Osteoblast (primary cell): ENCODE measurements around the gene PYROXD2. TPM values are rescaled to one million over a fixed set of nuclear protein-coding genes. Genes with fewer than 3 reads are reported as not detected.

Source experiments
- DNase-seq: peaks from one replicate; pipeline ENCODE4 v3.0.0; 2011; ENCODE audit warnings: low spot score, mixed read lengths; ENCODE audit not compliant: insufficient read length; ENCODE audit errors: missing footprints
- H2AFZ ChIP-seq: 2 replicates; pipeline ENCODE4 v1.6.0; 2011; ENCODE audit warnings: mild to moderate bottlenecking, low read length
- H3K27ac ChIP-seq: 2 replicates; pipeline ENCODE4 v1.5.1; 2011; ENCODE audit warnings: mild to moderate bottlenecking, low read depth, low read length, moderate library complexity
- H3K27me3 ChIP-seq: 2 replicates; pipeline ENCODE4 v1.6.0; 2012; ENCODE audit warnings: mild to moderate bottlenecking, control low read depth, inconsistent platforms, low read length, moderate library complexity; ENCODE audit not compliant: insufficient read depth
- H3K36me3 ChIP-seq: 2 replicates; pipeline ENCODE4 v1.5.1; 2011; ENCODE audit warnings: mild to moderate bottlenecking, low read length, control low read depth, moderate library complexity; ENCODE audit not compliant: insufficient read depth
- H3K4me1 ChIP-seq: 2 replicates; pipeline ENCODE4 v1.5.1; 2011; ENCODE audit warnings: mild to moderate bottlenecking, low read length, control low read depth, moderate library complexity; ENCODE audit not compliant: insufficient read depth
- H3K4me2 ChIP-seq: 2 replicates; pipeline ENCODE4 v1.6.0; 2011; ENCODE audit warnings: mild to moderate bottlenecking, low read length; ENCODE audit not compliant: insufficient read depth
- H3K4me3 ChIP-seq: fragments of 200-600 bp; sonication (generic); 3 replicates; pipeline ENCODE4 v1.5.1; 2012; ENCODE audit warnings: mild to moderate bottlenecking, low read length, inconsistent platforms; ENCODE audit not compliant: insufficient read depth
- H3K79me2 ChIP-seq: 2 replicates; pipeline ENCODE4 v1.6.0; 2012; ENCODE audit warnings: mild to moderate bottlenecking, low read length, control low read depth, inconsistent platforms; ENCODE audit not compliant: insufficient read depth
- H3K9me3 ChIP-seq: 2 replicates; pipeline ENCODE4 v1.5.1; 2011; ENCODE audit warnings: low read depth, low read length, control low read depth
- H4K20me1 ChIP-seq: 2 replicates; pipeline ENCODE4 v1.6.0; 2012; ENCODE audit warnings: mild to moderate bottlenecking, low read length, control low read depth; ENCODE audit not compliant: insufficient read depth
- total RNA-seq: library from RNA; depleted of rRNA; stranded (reverse); fragments of >200 nt; gene quantifications from 2 replicates; pipeline ENCODE4 v1.2.3, GENCODE V29; 2012
- TF ChIP-seq, protein P1 (sequence below): IDR thresholded peaks from 2 replicates; pipeline ENCODE4 v1.5.1; 2011; ENCODE audit warnings: mild to moderate bottlenecking, low read depth, low read length, moderate library complexity; ENCODE audit errors: extremely low read depth

PYROXD2 gene
- total RNA-seq, 1 donor = 11.6 TPM

DNA sequence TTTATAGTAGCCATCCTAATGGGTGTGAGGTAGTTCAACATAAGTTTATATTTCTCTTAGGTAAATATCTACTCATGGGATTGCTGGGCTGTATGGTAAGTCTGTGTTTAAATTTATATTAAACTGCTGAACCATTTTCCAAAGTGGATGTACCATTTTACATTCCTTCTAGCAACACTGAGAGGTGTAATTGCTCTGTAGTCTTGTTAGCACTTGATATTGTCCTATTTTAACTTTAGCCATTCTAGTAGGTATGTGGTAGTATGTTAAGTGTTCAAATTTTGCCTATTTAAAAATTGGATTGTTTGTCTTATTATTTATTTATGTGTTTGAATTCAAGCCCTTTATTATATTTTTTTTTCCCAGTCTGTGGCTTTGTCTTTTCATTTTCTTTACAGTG, 34.3 kb upstream of the PYROXD2 start:
- peaks cover 16% of the 10 kb centered on the region for H3K27me3 ChIP-seq
- H3K4me1 ChIP-seq = peaks cover 17% of the 10 kb centered on the region
- peaks cover 11% of the 10 kb centered on the region for H3K36me3 ChIP-seq
- no peak overlapping the region for H3K4me2 ChIP-seq
- H3K9me3 ChIP-seq = no peaks in the 10 kb centered on the region
- DNase-seq = no peak
- H2AFZ ChIP-seq = no peak overlapping the region
- peaks cover 9% of the 10 kb centered on the region for H4K20me1 ChIP-seq
- H3K79me2 ChIP-seq = peaks cover 31% of the 10 kb centered on the region
- H3K4me3 ChIP-seq = no peak overlapping the region
- H3K27ac ChIP-seq = no peak overlapping the region
- TF ChIP-seq, protein P1, sequence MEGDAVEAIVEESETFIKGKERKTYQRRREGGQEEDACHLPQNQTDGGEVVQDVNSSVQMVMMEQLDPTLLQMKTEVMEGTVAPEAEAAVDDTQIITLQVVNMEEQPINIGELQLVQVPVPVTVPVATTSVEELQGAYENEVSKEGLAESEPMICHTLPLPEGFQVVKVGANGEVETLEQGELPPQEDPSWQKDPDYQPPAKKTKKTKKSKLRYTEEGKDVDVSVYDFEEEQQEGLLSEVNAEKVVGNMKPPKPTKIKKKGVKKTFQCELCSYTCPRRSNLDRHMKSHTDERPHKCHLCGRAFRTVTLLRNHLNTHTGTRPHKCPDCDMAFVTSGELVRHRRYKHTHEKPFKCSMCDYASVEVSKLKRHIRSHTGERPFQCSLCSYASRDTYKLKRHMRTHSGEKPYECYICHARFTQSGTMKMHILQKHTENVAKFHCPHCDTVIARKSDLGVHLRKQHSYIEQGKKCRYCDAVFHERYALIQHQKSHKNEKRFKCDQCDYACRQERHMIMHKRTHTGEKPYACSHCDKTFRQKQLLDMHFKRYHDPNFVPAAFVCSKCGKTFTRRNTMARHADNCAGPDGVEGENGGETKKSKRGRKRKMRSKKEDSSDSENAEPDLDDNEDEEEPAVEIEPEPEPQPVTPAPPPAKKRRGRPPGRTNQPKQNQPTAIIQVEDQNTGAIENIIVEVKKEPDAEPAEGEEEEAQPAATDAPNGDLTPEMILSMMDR = no peak

DNA sequence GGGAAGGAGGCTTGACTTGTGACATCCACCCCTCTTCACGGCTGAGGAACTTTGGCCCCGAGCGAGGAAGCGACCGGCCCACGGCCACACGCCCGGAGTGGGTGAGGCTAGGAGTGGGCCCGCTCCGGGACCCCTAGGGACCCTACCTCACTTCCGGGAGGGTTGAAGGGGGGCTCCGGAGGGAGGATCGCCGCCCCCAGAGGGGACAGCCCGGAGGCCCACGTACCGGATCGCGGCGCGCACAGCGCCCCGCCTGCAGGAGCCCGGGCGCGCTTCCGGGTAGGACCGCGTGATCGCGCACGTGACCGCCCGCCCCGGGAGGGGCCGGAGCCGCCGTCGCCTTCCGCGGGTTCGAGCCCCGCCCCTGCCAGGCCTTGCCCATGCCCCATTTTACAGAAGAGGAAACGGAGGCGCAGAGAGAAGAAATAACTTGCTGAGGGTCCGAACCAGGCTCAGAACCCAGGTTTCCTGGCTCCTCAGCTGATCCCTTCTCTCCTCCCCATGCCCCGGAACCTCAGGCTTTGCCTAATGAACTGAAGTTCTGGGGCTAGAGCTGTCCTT, 31.8 kb upstream of the PYROXD2 start, which contains the start of gene HPS1:
HPS1 (minus strand) TSS at position 275 of the 561 bp plus-strand sequence. CDS start 3,695 bp downstream, outside the sequence.
- peaks cover 12% of the 10 kb centered on the region for H3K27me3 ChIP-seq
- H3K79me2 ChIP-seq = peaks cover 39% of the 10 kb centered on the region
- peak; percentile 95 for DNase-seq
- no peaks in the 10 kb centered on the region for H3K9me3 ChIP-seq
- H4K20me1 ChIP-seq = peaks cover 9% of the 10 kb centered on the region
- peaks cover 31% of the 10 kb centered on the region for H3K36me3 ChIP-seq
- peak within 1 kb of the TSS; percentile 98 for H3K4me2 ChIP-seq
- peak within 1 kb of the TSS; percentile 86 for H3K27ac ChIP-seq
- TF ChIP-seq, protein P1 = no peak
- H2AFZ ChIP-seq = peak within 1 kb of the TSS; percentile 100
- H3K4me1 ChIP-seq = peaks cover 17% of the 10 kb centered on the region
- H3K4me3 ChIP-seq = peak within 1 kb of the TSS; percentile 89

DNA sequence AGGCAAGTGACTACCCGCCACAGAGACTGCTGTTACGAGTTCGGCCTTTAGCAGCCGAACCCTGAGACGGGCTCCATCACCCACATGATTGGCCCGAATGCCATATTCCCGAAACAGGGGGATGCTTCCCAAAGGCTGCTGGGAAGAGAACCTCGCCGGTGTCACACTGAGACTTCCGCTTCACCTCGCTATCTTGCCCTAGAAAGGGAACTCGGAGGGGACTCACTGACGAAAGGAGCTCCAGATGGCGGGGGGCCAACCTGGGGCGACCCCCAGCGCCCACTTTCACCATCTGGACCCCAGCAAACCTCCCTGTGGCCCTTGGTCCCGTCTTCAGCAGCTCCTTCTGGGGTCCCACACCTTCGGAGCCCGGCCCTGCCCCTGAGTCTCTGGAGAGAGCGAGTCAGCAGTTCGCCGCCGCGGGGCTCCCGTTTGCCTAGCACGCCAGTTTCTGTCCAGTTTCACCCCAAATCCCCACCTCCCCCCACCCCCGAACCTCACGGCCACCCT, 31.2 kb upstream of the PYROXD2 start:
- TF ChIP-seq, protein P1 = no peak
- H3K4me1 ChIP-seq = peaks cover 17% of the 10 kb centered on the region
- peak overlapping the region; percentile 98 for H3K4me2 ChIP-seq
- peak overlapping the region; percentile 100 for H2AFZ ChIP-seq
- H3K79me2 ChIP-seq = peaks cover 39% of the 10 kb centered on the region
- H4K20me1 ChIP-seq = peaks cover 9% of the 10 kb centered on the region
- H3K9me3 ChIP-seq = no peaks in the 10 kb centered on the region
- peak; percentile 94 for DNase-seq
- peaks cover 7% of the 10 kb centered on the region for H3K27me3 ChIP-seq
- peak overlapping the region; percentile 89 for H3K4me3 ChIP-seq
- H3K36me3 ChIP-seq = peaks cover 31% of the 10 kb centered on the region
- H3K27ac ChIP-seq = peak overlapping the region; percentile 86

GRCh38 chr10:98445200-98445812, 30.3 kb upstream of the PYROXD2 start:
- no peak overlapping the region for H3K27ac ChIP-seq
- H3K36me3 ChIP-seq = peaks cover 33% of the 10 kb centered on the region
- H2AFZ ChIP-seq = no peak overlapping the region
- no peaks in the 10 kb centered on the region for H3K27me3 ChIP-seq
- H3K4me3 ChIP-seq = peak overlapping the region; percentile 89
- peaks cover 17% of the 10 kb centered on the region for H3K4me1 ChIP-seq
- TF ChIP-seq, protein P1 = no peak
- no peak for DNase-seq
- peak overlapping the region; percentile 98 for H3K4me2 ChIP-seq
- H4K20me1 ChIP-seq = peaks cover 9% of the 10 kb centered on the region
- peaks cover 39% of the 10 kb centered on the region for H3K79me2 ChIP-seq
- H3K9me3 ChIP-seq = no peaks in the 10 kb centered on the region
